GM10847 (cell line): Measurements from ENCODE around the gene GK.
A peak's percentile ranks its signal among the peaks of the same experiment; 100 is the strongest.

Experiments
- POLR2A ChIP-seq: IDR thresholded peaks from 2 replicates; pipeline ENCODE4 v1.6.1; 2011; ENCODE audit not compliant: insufficient read length; ENCODE audit errors: extremely low read depth

The GK gene

GRCh38 chrX:30649859-30650258, 3.4 kb upstream of the GK start:
- TF ChIP-seq POLR2A: no peak

- TF ChIP-seq POLR2A: peak; percentile 21
Observed at GRCh38 chrX:30652527-30653414, 452 bp upstream of the GK start.

DNA sequence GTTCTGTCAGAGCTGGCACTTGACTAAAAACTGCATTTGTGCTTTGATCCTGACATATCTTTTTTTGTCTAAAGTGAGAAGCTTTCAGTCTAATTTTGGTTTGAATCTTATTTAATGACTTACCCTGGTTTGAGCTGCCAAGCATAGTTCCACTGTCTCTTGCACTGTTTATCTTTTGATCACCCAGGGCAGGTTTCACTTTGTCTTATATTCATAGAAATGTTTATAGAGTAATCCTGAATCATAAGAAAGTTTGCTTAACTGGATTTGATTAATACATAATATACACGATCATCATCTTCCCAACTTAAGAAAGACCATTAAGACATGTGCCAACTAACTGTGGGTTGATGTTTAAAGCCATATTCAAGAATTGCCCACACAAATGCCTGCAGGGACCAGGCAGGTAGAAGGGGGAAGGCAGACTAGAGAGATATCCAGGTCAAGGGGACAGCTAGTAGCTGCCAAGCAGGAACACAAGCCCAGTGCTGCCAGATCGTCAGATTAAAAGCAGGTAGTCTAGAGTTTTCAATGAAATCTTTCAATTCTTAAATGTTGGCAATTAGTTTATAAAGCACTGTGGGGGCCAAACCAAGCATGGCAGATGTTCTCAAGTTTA, 1.9 kb downstream of the GK start:
- TF ChIP-seq POLR2A: no peak

DNA sequence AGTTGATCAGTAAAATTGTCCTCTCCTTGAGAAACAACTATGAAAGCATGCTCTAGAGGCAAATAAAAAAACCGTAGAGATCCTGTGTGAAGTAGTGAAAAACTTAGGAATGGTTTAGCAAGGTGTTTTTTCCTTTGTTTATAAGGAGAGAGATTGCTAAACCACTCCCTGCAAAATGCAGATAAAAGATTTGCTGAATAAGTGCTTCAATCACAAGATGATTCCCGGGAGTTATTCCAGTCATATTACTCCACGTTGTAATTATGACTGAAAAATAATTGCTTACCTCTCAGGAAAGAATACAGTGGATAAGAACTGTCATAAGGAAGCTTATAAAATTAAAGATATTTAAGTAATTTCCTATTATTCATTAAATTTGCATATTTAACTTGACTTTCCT, 2.8 kb downstream of the GK start:
- no peak for TF ChIP-seq POLR2A

- no peak for TF ChIP-seq POLR2A
Observed at GRCh38 chrX:30657196-30658161, 4.3 kb downstream of the GK start.

- no peak for TF ChIP-seq POLR2A
Observed at GRCh38 chrX:30659421-30659820, 6.2 kb downstream of the GK start.

DNA sequence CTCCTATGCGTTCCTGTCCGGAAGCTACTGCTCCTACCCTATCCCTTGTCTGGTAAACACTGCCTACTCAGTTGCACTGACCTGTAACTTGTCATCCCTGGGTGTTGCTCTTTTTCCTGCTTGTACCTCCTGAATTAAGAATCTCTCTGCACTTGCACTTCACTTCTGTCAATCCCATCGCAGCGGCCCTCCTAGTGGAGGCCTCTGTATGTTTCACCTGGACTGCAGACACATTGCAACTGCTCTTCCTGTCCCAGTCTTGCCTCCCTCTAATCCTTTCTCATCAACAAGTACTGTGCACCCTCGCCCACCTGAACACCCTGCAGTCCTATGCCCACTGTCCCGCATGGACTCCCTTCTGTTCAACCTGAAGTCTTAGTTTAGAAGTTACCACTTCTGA, 8.0 kb downstream of the GK start:
- no peak for TF ChIP-seq POLR2A

DNA sequence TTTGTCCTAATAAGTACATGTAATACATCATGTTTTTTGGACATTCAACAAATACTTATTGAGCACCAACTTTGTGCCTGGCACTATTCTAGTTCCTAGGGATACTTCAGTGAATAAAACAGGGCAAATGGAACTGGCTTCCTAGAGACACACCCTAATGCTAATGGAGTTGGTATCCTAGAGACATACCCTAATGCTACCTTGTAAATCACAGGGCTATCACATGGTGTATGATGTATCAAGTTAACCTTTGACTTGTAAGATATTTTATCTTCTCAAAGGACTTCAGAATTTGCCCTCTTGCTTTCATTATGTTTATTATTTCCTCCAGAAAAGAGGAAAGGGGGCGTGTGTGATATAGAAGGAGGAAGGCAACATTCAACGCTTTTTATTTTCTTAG, 10.1 kb downstream of the GK start:
- TF ChIP-seq POLR2A: no peak

DNA sequence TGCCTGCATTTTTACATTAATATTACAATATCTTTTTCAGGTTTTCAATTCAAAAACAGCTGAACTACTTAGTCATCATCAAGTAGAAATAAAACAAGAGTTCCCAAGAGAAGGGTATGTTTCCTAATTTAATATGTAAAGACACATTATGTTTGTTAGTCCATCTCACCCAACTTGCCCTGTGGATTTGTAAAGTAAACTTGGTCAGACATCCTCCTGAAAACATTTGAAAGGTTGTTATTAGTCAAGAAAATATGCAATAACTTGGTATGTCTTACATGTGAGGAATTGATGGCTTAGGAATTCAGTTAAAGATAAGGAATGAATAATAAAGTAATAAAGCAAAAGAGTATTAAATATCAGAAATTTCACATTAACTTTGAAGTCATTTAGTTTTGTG, 12.2 kb downstream of the GK start:
- no peak for TF ChIP-seq POLR2A

GRCh38 chrX:30666094-30666493, 12.9 kb downstream of the GK start:
- TF ChIP-seq POLR2A: no peak

DNA sequence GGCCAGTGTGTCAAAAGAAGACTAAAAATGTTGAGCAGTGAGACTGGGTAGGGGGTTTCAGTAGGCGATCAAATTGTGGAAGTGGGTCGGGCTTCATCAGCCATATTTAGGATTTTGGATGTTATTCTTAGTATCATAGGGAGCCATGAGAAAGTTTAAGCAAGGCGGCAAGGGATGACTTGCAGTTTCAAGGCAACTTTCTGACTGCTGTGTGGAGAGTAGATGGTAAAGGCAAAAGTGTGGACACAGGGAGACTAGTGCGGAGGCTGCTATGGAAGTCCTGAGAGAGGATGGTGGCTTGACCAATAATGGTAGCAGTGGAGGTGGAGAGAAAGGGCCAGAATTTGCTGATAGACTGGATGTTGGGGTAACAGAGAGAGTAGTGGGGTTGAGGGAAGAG, 15.4 kb downstream of the GK start:
- no peak for TF ChIP-seq POLR2A

GRCh38 chrX:30673127-30673796, 20.0 kb downstream of the GK start:
- no peak for TF ChIP-seq POLR2A

- no peak for TF ChIP-seq POLR2A
Observed at GRCh38 chrX:30673884-30674598, 20.8 kb downstream of the GK start.

GRCh38 chrX:30674799-30675198, 21.6 kb downstream of the GK start:
- no peak for TF ChIP-seq POLR2A

- no peak for TF ChIP-seq POLR2A
Observed at GRCh38 chrX:30679369-30679768, 26.1 kb downstream of the GK start.

GRCh38 chrX:30680618-30681017, 27.4 kb downstream of the GK start:
- no peak for TF ChIP-seq POLR2A
